ENCODE results near the gene SLC4A8. TPM values are rescaled to one million over a fixed set of nuclear protein-coding genes. Genes with fewer than 3 reads are reported as not detected.
"Not testable (repeated sequence)": the region's sequence is repeated elsewhere in the genome, so short reads cannot be mapped to it uniquely, and the experiment has no call there.

SLC4A8 gene
- total RNA-seq, 1 experiment from 2014 or later = 14.4 TPM

DNA sequence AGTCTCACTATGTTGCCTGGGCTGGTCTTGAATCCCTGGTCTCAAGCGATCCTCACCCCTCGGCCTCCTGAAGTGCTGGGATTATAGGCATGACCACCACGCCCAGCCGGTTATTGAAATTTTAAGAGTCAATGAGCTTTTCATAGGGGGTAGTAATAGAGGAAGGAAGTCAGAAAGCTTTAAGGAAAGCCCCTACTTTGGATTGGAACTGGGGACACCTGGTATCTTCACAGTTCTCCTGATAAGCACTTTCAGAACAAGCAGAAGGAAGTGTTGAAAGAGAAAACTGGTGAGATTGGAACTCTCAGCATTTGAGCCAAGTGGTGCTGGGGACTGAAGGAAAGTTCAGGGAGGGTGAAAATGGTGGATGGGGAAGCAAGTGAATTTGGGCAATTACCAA, 5.1 kb downstream of the SLC4A8 start:
- no peak for DNase-seq (ENCODE audit: low spot score)

DNA sequence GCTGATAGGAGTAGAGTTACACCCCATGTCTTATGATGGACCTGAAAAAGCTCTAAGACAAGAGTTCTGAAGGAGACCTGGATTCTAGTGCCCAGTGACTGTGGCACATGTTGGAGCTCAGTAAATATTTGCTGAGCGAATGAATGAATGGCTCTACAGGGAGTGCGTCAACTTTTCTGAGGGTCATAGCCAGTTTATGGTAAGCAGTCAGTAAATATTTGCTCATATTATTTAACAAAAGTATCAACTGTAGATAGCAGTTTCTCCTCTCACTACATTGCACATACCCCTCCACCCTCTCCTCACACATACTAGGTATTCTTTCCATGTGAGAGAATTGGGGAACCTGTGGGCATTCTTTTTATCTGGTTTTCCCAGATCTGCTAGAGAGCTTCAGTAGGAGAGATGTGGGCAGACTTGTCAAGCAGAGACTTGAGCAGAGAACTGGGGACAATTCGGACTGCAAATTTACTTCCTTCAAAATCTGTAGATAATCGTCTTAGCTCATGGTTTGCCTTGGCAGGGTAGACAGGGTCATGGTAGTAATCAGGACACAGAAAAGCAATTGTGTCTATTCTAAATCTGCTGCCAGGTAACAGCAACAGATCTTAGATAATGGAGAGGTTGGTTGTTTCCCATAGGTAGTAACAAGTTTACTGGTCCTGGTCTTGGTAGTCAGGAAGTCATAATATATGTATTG, 5.7 kb downstream of the SLC4A8 start:
- no peak for DNase-seq (ENCODE audit: low spot score)

DNA sequence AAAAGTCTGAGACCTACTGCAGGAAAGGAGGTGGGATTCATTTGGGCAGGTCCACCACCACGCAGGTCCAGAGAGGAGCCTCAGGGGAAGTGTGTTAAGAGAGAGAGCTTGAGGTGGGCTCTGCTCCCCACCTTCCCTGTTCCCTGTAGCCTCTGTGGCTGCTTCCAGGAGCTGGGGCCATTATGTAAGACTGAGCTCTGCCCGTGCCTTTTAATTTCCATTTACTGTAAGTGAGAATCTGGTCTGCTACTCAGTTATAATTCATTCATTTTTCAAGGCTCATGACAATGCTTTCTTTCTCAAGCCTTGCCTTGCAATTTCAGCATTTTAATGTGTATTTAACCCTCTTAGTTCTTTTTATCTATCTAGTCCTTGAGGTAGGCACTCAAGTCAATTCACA, 8.3 kb downstream of the SLC4A8 start:
- DNase-seq (ENCODE audit: low spot score) = no peak

DNA sequence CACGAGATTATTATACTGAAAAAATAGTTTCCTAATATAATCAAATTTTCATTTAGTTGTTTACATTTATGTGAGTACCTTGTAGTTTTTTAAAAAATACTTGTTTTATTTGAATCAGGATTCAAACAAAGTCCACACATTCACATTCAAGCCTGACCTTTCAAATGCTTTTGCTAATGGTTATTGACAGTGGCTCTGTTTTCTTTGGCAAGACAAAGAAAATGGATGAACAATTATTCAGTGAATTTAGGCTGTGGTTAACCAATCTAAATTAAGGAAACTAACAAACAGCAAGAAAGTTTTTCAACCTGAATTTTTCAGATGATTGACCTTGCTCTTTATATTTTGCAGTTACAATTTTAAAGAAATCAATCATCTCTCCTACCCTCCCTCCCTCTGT, 9.7 kb downstream of the SLC4A8 start:
- no peak for DNase-seq (ENCODE audit: low spot score)

GRCh38 chr12:51437431-51437830, 12.8 kb downstream of the SLC4A8 start:
- DNase-seq (ENCODE audit: low spot score) = no peak

GRCh38 chr12:51439330-51439729, 14.7 kb downstream of the SLC4A8 start:
- no peak for DNase-seq (ENCODE audit: low spot score)

DNA sequence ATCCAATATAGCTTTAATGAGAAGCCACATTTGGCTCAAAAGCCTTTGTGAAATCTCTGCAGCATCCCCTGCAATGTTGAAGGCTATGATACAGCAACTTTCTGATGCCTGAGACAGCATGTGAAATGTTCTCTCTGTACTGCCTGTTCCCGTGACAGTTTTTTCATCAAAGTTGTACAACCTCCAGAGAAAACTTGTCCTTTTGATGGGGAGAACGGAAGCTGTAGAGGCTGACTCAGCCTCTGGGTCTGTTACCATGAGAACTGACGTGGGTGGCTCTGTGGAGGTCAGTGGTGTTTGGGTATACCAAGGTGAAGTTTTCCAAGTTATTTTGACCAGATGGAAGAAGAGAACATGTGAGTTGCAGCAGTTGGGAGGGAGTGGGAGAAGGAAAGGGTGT, 17.0 kb downstream of the SLC4A8 start:
- peak; percentile 46 for DNase-seq (ENCODE audit: low spot score)

DNA sequence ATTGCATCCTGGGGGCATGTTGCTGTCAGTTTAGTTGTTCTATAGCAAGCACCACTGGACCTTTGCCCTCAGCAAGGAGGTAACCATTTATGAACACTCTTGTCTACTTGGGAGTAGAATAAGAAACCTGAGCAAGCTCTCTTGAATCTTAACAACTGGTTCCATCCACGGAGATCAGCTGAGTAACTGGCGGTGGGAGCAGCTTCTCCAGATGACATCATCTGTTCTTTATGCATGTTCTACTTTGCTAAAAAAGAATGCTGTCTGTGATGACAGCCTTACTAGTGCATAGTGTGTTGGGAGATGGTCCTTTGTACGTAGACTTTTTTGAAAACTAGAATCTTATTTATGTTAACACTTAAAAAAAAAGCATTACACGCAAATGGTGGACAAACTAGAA, 17.7 kb downstream of the SLC4A8 start:
- DNase-seq (ENCODE audit: low spot score) = no peak

- no peak for DNase-seq (ENCODE audit: low spot score)
These were observed 18.9 kb downstream of the SLC4A8 start for GRCh38 chr12:51443573-51443972.

GRCh38 chr12:51448618-51449256, 24.1 kb downstream of the SLC4A8 start:
- no peak for DNase-seq (ENCODE audit: low spot score)

- peak; percentile 19 for DNase-seq (ENCODE audit: low spot score)
These were observed 25.1 kb downstream of the SLC4A8 start for GRCh38 chr12:51449580-51450246.

DNA sequence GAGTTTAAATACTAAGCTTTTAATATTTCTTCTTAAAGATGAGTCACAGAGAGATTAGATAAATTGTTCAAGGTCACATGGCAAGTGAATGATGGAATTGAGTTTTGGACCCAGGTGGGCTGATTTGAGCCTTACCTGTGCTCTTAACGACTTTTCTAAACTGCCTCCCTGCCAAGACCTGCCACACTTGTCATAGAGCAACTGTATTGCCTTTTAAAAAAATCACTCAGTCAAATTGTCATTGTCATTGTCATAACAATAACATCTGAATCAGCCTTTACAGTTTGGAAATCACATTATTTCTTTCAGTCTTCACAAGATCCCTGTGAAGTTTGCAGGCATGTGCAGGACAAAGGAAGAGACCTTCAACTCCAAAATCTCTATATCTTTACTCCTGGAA, 25.7 kb downstream of the SLC4A8 start:
- no peak for DNase-seq (ENCODE audit: low spot score)

- no peak for DNase-seq (ENCODE audit: low spot score)
These were observed 26.2 kb downstream of the SLC4A8 start for GRCh38 chr12:51450806-51451205.

- not testable (repeated sequence) for DNase-seq (ENCODE audit: low spot score)
These were observed 29.4 kb downstream of the SLC4A8 start for GRCh38 chr12:51454016-51454415.

- DNase-seq (ENCODE audit: low spot score) = not testable (repeated sequence)
These were observed 30.4 kb downstream of the SLC4A8 start for GRCh38 chr12:51455050-51455449.

- DNase-seq (ENCODE audit: low spot score) = no peak
These were observed 34.0 kb downstream of the SLC4A8 start for GRCh38 chr12:51458635-51459034.

GRCh38 chr12:51460519-51460918, 35.9 kb downstream of the SLC4A8 start:
- DNase-seq (ENCODE audit: low spot score) = no peak

- DNase-seq (ENCODE audit: low spot score) = no peak
These were observed 40.9 kb downstream of the SLC4A8 start for GRCh38 chr12:51465491-51465890.

DNA sequence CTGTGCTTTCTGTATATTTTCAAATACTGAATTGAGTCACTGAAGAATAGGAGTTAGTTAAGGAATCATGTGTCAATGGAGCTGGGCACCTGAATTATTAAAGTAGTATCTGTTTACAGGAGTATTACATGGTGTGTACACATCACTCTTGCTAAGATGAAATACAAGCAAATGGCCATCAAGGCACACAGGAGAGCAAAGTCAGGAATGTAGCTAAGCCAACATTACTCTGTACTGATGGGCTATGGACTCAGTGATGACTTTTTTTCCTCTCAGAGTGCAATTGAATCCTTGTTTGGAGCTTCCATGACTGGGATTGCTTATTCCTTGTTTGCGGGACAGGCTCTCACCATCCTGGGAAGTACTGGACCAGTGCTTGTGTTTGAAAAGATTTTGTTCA, 45.5 kb downstream of the SLC4A8 start:
- no peak for DNase-seq (ENCODE audit: low spot score)

DNA sequence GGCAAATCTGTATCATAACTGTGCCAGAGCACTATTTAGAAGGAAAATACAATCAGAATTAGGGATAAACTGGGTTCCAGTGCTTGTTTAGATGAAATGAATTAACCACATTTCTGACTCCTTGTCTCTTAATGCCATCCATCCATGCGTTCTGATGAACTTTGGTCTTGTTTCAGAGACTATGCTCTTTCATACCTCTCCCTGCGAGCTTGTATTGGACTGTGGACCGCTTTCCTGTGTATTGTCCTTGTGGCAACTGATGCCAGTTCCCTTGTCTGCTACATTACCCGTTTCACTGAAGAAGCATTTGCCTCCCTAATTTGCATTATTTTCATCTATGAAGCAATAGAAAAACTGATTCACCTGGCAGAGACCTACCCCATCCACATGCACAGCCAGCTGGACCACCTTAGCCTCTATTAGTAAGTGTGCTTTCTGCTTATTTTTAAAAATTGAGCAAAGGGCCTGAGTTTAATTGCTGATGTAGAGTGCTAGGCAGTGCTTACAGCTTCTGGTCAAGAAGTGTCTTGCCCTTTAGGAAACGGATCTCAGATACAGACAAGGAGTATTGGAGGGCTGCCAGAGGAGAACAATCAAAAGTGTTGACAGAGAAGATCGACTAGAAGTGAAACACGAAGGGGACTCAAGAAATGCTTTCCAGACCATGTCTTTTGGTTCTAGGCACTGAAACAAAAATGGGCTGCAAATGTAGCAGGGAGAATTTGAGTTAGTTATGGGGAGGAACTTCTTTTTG, 46.7 kb downstream of the SLC4A8 start:
- DNase-seq (ENCODE audit: low spot score) = no peak

DNA sequence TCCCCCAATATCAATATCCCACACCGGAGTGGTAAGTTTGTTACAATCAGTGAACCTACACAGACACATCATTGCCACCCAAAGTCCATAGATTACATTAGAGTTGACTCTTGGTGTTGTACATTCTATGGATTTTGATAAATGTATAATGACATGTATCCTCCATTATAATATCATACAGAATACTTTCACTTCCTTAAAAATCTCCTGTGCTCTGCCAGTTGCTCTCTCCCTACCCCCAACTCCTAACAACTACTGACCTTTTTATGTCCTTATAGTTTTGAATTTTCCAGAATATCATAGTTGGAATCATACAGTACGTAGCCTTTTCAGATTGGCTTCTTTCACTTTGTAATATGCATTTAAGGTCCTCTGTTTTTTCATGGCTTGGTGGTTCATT, 48.4 kb downstream of the SLC4A8 start:
- DNase-seq (ENCODE audit: low spot score) = no peak

DNA sequence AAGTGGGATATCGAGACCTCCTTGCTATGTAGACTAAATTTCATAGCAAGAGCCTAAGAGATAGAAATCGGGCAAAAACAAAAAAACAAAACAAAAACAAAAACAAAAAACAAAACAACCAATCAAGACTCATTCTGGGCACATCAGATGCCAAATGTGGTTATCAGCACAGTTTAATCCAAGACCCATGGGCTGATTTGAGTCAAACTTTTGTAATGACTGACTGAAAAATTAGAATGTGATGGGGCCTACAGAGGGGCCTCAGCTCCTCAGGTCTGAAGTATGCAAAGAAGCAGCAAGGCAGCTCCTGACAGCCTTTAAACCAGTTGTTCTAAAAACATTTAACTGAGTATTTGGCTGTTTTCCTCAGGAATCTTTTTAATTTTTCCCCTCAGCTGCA, 49.3 kb downstream of the SLC4A8 start:
- no peak for DNase-seq (ENCODE audit: low spot score)
